Hepatocyte (in vitro differentiated cells): ENCODE measurements around the gene TNFAIP2. TPM values are rescaled to one million over a fixed set of nuclear protein-coding genes. Genes with fewer than 3 reads are reported as not detected.

Source experiments
- DNase-seq: peaks from one replicate; pipeline ENCODE4 v3.0.0-alpha.2; 2016; ENCODE audit warnings: low spot score
- H2AFZ ChIP-seq: fragments of 200-600 bp; sonication (generic); 2 replicates; pipeline ENCODE4 v1.6.0; 2016; ENCODE audit warnings: antibody characterized with exemption, mild to moderate bottlenecking
- H3K27ac ChIP-seq: fragments of 200-600 bp; sonication (generic); 2 replicates; pipeline ENCODE4 v1.5.1; 2016; ENCODE audit warnings: mild to moderate bottlenecking
- H3K27me3 ChIP-seq: fragments of 200-600 bp; sonication (generic); 2 replicates; pipeline ENCODE4 v1.6.1; 2016
- H3K36me3 ChIP-seq: fragments of 200-600 bp; sonication (generic); replicated peaks from 2 replicates; pipeline ENCODE4 v1.5.1; 2016; ENCODE audit warnings: low read depth; ENCODE audit not compliant: insufficient read depth
- H3K4me1 ChIP-seq: fragments of 200-600 bp; sonication (generic); 2 replicates; pipeline ENCODE4 v1.5.1; 2016; ENCODE audit warnings: mild to moderate bottlenecking, moderate library complexity; ENCODE audit not compliant: insufficient read depth
- H3K4me2 ChIP-seq: fragments of 200-600 bp; sonication (generic); 2 replicates; pipeline ENCODE4 v1.6.0; 2016
- H3K4me3 ChIP-seq: fragments of 200-600 bp; sonication (generic); 2 replicates; pipeline ENCODE4 v1.5.1; 2016; ENCODE audit warnings: mild to moderate bottlenecking
- H3K79me2 ChIP-seq: fragments of 200-600 bp; sonication (generic); 2 replicates; pipeline ENCODE4 v1.6.0; 2017; ENCODE audit warnings: mild to moderate bottlenecking
- H3K9me2 ChIP-seq: fragments of 200-600 bp; sonication (generic); replicated peaks from 2 replicates; pipeline ENCODE4 v1.6.0; 2017; ENCODE audit warnings: mild to moderate bottlenecking; ENCODE audit not compliant: insufficient read depth
- H3K9me3 ChIP-seq: fragments of 200-600 bp; sonication (generic); 2 replicates; pipeline ENCODE4 v1.5.1; 2016; ENCODE audit warnings: low read depth, mild to moderate bottlenecking
- H4K20me1 ChIP-seq: fragments of 200-600 bp; sonication (generic); 2 replicates; pipeline ENCODE4 v1.6.0; 2016; ENCODE audit warnings: mild to moderate bottlenecking; ENCODE audit not compliant: insufficient read depth, poor library complexity, severe bottlenecking
- EZH2 ChIP-seq: fragments of 200-600 bp; sonication (generic); IDR thresholded peaks from 2 replicates; pipeline ENCODE4 v1.6.1; 2016; ENCODE audit warnings: antibody characterized with exemption, mild to moderate bottlenecking, borderline replicate concordance
- EZH2phosphoT487 ChIP-seq: fragments of 200-600 bp; sonication (generic); IDR thresholded peaks from one replicate; pipeline ENCODE4 v1.6.1; 2018; ENCODE audit warnings: antibody characterized with exemption, mild to moderate bottlenecking, low read depth, moderate library complexity; ENCODE audit not compliant: unreplicated experiment, severe bottlenecking
- WGBS: methylation state at CpG from one replicate; pipeline ENCODE4 v1.1.6; 2016; ENCODE audit warnings: low lambda C conversion rate; ENCODE audit errors: missing lambda C conversion rate; 5-methylcytosine and 5-hydroxymethylcytosine counted together
- polyA plus RNA-seq: library from polyadenylated mRNA; unstranded; fragments of >200 nt; fragmentation: Nextera tagmentation; extraction: Ambion mirVana; gene quantifications from 2 replicates; pipeline ENCODE4 v1.2.1, GENCODE V29; 2016
- total RNA-seq: library from RNA; depleted of rRNA; stranded (reverse); fragments of >200 nt; gene quantifications from 2 replicates; pipeline ENCODE4 v1.2.3, GENCODE V29; 2014
- TF ChIP-seq, protein P1 (sequence below): fragments of 200-600 bp; sonication (generic); IDR thresholded peaks from 2 replicates; pipeline ENCODE4 v1.5.1; 2016; ENCODE audit warnings: antibody characterized with exemption, mild to moderate bottlenecking; ENCODE audit not compliant: poor library complexity

Gene TNFAIP2
- total and polyA plus RNA-seq, 2 experiments from 2014 or later, result 14.2 to 16.0 TPM

DNA sequence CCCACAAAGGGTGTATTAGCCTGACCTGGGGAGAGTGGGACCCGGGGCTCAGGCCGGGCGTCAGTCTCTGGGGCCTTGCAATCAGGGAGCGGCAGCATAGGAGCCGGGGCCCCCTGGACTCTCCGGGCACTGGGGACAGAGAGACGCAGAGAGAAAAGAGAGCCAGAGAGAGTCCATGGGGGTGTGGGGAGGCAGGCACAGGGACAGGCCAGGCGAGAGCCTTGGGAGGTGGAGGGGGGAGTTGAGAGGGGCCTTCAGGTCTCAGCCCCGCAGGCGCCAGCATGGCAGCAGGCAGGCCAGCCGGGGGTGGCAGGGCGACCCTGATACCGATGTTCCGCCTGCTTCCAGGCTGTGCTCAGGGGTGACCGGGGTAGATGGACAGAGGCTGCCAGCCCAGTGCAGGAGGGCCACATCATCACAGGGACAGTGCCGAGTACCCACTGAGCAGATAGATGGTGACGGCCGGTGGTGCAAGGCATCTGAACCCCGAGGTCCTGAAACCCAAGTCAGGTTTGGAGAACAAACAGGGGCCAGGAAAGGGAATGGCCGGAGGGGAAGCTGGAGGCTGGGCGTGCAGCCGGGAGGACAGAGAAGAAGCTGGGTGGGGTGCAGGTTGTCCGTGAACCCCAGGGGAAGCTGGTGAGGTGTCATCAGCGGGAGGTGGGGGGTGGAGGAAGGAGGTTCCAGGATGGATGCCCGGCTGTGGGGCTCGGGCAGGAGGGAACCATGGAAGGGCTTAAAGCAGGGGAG is 25.8 kb upstream of the TNFAIP2 start:
- Histone ChIP-seq H2AFZ (no peak overlapping the region), H4K20me1 (no peaks in the 10 kb centered on the region), H3K4me3 (no peak overlapping the region), H3K9me2 (no peaks in the 10 kb centered on the region), H3K9me3 (no peaks in the 10 kb centered on the region), H3K4me1 (peaks cover 45% of the 10 kb centered on the region), H3K27ac (peak overlapping the region; percentile 84), H3K36me3 (no peaks in the 10 kb centered on the region), H3K79me2 (no peaks in the 10 kb centered on the region), H3K27me3 (no peaks in the 10 kb centered on the region), H3K4me2 (no peak overlapping the region)
- 91% methylated on average over 24 of the region's 26 CpGs for WGBS
- no peak for TF ChIP-seq EZH2
- no peak for TF ChIP-seq EZH2phosphoT487
- TF ChIP-seq, protein P1, sequence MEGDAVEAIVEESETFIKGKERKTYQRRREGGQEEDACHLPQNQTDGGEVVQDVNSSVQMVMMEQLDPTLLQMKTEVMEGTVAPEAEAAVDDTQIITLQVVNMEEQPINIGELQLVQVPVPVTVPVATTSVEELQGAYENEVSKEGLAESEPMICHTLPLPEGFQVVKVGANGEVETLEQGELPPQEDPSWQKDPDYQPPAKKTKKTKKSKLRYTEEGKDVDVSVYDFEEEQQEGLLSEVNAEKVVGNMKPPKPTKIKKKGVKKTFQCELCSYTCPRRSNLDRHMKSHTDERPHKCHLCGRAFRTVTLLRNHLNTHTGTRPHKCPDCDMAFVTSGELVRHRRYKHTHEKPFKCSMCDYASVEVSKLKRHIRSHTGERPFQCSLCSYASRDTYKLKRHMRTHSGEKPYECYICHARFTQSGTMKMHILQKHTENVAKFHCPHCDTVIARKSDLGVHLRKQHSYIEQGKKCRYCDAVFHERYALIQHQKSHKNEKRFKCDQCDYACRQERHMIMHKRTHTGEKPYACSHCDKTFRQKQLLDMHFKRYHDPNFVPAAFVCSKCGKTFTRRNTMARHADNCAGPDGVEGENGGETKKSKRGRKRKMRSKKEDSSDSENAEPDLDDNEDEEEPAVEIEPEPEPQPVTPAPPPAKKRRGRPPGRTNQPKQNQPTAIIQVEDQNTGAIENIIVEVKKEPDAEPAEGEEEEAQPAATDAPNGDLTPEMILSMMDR, result no peak
- no peak for DNase-seq

DNA sequence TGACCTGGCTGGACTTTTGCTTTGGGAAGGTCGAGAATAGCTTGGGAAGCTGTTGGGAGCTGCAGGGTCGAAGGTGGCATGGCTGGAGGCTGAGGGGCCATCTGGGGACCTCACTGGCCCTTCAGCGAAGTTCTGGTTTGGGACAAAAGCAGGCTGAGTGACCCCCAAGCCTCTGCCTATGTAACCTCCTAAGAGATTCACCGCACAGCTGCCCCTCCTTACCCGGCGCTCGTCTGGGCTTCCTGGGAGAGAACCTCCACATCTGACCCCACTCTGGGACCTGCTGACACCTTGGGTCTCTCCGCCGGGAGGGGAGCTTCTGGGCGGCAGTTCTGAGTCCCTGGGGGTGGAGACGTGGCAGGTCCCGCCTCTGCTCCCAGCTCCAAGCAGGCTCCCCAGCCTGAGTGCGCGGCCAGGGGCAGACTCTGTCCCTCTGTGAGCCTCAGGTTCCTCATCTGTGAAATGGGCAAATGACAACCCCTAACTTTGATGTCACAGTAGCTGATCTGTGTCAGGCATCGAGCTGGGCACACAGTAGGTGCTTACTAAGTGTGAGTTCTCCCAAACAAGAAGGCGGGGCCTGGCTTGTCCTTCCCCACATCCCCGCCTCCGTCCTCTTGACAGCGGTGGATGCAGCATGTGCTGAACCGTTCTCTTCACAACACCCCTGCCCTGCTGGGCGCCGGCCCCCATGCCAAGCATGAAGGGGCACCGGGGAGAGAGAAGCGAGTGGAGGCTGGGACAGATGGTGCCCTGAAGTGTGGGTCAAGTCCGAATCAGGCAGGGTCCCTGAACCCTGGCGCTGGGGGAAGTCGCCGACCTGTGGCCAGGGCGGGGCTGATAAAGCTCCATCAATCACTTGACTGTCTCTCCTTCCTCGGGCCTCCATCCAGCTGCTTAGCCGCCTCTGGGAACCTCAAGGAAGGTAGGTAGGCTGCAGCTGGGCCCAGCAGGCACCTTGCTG is 25.0 kb upstream of the TNFAIP2 start:
- Histone ChIP-seq H3K4me2 (peak overlapping the region; percentile 70), H3K27ac (peak overlapping the region; percentile 84), H4K20me1 (no peaks in the 10 kb centered on the region), H3K36me3 (no peaks in the 10 kb centered on the region), H3K4me1 (peaks cover 45% of the 10 kb centered on the region), H3K4me3 (no peak overlapping the region), H3K79me2 (no peaks in the 10 kb centered on the region), H3K9me2 (no peaks in the 10 kb centered on the region), H3K27me3 (no peaks in the 10 kb centered on the region), H2AFZ (no peak overlapping the region), H3K9me3 (no peaks in the 10 kb centered on the region)
- TF ChIP-seq EZH2 (no peak), EZH2phosphoT487 (no peak)
- TF ChIP-seq, protein P1, result no peak
- no peak for DNase-seq
- 83% methylated on average over 31 of the region's 31 CpGs for WGBS

- 30% methylated on average over 6 of the region's 12 CpGs for WGBS
- Histone ChIP-seq H3K79me2 (no peaks in the 10 kb centered on the region), H3K27ac (peak overlapping the region; percentile 84), H3K4me2 (peak overlapping the region; percentile 70), H2AFZ (no peak overlapping the region), H3K36me3 (no peaks in the 10 kb centered on the region), H3K4me1 (peaks cover 41% of the 10 kb centered on the region), H3K9me2 (no peaks in the 10 kb centered on the region), H3K9me3 (no peaks in the 10 kb centered on the region), H3K27me3 (no peaks in the 10 kb centered on the region), H4K20me1 (no peaks in the 10 kb centered on the region), H3K4me3 (no peak overlapping the region)
- no peak for TF ChIP-seq EZH2
- TF ChIP-seq, protein P1, result no peak
- TF ChIP-seq EZH2phosphoT487, result no peak
- peak; percentile 83 for DNase-seq
Observed at GRCh38 chr14:103099081-103099732, 24.1 kb upstream of the TNFAIP2 start.
